NCI-H446 treated with DMSO at 0.1 percent for 48 hours (cell line): ENCODE measurements around the gene BTBD17.

Experiments
- DNase-seq: peaks from one replicate; lab custom pipeline; 2025; lab: John Stamatoyannopoulos, UW

BTBD17 gene

DNA sequence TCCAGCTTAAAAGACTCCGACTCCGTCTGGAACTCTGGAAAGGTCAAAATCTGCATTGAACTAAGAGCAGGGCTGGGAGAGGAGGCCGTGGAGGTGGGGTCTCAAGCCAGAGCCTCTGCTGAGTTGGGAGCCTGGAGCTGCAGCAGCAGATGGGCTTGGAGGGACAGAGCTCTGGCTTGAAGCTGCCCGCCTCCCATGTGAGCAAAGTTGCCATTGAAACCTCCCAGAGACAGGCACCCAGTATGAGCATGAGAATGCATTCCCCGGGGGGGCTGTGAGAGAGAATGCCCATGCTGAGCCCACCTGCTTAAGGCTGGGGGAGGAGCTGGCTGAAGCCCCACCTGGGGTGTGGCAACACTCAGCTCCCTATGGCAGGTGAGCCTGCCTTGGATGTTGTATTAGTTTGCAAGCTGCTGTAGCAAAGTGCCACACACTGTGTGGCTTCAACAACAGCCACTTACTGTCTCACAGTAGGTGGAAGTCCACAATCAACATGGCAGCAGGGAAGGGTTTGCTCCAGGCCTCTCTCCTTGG is 26.1 kb downstream of the BTBD17 start:
- no peak for DNase-seq

DNA sequence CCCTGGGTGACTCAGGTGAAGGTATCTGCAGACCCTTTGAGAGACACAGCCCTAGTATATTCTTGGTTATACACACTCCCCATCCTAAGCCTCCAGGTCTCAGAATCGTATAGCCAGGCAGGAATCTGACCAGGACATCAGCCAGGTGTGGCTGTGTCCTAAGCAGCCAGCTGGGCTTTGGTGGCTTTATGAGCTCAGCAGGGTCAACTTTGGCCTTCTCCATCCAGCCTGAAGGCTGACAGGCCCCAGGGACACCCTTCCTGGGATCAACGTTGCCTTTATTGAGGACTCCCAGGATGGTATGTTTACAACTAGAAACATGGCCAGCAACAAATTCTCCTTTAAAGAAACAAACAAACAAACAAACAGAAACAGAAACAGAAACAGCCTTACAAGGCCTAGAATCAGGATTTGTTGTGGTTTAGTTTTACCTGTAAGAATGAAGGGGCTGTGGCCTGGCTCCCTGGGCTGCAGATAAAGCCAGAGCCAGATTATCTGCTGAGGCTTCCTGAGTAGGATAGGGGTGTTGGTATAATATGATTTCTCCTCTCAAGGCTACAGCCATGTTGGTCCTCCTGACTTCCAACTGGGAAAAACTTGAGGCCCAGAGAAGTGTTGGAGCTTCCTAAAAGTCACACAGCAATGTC is 27.2 kb downstream of the BTBD17 start:
- no peak for DNase-seq

DNA sequence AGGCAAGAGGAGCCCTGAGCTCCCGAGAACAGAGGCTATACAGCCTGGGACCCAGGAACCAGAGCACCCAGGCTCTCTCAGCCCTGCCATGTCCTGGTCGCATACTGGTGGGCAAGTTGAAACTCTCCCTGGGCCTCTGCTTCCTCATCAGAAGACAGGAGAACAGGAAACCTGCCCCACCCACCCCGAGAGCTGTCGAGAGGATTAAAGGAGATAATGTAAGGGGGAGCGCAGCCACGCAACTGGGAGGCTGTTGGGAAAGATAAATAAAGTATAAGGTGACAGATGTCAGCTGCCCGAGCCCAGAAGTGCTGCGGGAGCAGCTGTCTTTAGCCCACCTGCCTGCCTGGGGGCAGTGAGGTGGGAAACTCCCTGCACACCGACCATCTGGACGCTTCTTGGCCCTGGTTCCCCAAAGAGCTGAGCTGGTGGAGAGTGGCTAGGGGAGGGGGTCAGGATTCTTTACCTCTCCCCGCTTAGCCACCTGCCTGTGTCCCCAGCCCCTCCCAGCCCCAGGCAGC is 28.8 kb downstream of the BTBD17 start:
- DNase-seq = no peak

DNA sequence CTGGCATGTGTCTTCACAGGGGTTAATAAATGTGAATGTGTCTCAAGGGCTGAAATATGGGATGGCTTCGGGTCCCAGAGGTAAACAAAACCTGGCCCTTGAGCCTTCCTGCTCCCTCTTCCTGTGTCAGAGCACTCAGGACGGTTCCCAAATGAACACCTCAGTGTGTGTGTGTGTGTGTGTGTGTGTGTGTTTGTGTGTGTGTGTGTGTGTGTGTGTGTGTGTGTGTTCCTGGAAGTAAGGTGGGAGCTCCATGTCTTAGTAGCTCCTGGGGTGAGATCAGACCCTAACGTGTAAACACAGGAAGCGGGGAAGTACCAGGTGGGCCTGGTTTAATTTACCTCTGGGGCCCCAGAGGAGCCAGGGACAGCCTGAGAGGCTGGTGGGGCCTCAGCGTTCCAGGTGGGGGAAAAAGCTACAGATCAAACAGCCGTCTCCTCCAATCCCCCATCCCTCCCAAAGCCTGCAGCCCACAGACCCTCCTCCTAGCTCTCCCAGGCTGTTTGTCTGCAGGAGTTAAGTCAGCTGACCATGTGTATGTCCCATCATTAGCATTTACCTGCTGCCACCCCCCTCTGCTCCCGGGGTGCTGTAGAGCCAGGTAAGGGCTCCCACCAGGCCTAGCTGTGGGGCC is 29.5 kb downstream of the BTBD17 start:
- no peak for DNase-seq

GRCh38 chr17:74330446-74330845 is 31.2 kb downstream of the BTBD17 start:
- no peak for DNase-seq

- no peak for DNase-seq
Measured at GRCh38 chr17:74329378-74329777, 32.3 kb downstream of the BTBD17 start.

DNA sequence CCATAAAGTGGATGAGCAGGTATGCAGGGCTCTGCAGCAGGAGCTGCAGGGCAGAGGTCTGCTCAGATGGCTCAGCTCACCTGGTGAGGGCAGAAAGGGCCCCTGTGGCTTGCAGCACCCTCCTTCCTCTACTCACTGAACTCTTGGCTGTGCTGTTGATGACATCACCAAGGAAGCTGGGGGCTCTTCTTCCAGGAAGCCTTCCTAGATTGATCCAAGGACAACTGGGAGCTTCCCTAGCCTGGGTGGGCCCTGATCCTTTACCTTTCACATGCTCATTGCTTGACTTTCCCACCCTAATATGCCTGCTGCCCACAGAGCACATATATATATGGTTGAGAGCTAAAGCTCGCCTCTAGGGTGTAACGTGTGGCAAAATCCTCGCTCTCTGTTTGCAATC is 33.2 kb downstream of the BTBD17 start:
- DNase-seq = no peak

DNA sequence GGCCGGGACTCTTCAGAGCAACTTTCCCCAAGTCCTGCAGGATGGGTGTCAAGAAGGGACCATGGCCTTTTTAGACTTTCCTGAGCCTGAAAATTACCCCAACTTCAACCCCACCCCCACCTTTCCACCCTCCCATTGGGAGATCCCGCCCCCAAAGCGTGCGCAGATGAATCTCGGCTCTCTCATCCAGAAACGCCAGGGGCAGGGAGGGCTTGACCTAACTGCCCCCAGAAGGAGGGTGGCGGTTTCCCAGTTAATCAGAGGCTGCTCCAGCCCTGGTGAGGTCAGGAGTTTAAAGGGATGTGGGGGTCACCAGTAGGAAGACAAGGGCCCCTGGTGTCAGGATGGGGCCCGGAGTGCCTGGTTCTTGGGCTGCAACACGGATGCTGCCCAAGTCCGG is 35.2 kb downstream of the BTBD17 start:
- DNase-seq = no peak

- DNase-seq = no peak
Measured at GRCh38 chr17:74325743-74326379, 35.8 kb downstream of the BTBD17 start, which contains the start of gene KIF19. TSS of gene KIF19 (plus strand) at chr17:74326226. CDS start at chr17:74326350, 124 bp downstream.

GRCh38 chr17:74325376-74325742 is 36.3 kb downstream of the BTBD17 start:
- no peak for DNase-seq

GRCh38 chr17:74324521-74324920 is 37.1 kb downstream of the BTBD17 start:
- no peak for DNase-seq

DNA sequence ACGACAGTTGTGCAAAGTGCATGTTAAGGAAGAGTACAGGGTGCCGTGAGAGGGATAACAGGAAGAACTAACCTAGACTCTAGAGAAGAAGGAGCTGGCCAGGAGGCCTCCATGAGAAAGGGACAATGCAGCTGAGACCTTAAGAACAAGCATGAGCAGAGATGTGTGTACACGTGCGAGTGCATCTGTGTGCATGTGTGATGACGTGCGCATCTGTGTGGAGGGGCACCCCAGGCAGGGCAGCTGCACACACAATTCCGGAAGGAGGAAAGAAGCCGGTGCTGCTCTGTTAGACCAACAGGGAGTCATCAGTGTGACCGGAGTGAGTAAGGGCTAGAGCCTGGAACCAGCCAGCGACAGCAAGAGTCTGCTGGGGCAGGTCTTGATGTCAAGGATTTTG is 43.3 kb downstream of the BTBD17 start:
- no peak for DNase-seq

DNA sequence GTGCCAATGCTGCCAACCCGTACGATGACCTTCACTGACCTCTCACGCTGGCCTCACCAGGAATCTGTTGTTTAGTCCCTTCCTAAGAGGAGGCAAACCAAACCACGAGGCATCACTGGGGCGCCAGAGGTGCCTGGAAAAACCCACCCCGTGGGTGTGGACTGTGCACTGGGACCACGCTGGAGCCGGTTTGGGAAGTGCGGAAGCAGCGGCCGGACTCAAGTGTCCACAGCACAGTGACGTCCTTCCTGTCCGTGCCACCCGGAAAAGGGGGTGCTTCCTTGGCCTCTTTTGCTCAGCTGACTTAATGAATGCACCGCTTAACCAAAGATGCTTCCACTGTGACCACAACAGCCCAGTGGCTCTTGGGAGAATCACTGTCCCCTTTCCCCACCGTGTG is 44.6 kb downstream of the BTBD17 start:
- no peak for DNase-seq

DNA sequence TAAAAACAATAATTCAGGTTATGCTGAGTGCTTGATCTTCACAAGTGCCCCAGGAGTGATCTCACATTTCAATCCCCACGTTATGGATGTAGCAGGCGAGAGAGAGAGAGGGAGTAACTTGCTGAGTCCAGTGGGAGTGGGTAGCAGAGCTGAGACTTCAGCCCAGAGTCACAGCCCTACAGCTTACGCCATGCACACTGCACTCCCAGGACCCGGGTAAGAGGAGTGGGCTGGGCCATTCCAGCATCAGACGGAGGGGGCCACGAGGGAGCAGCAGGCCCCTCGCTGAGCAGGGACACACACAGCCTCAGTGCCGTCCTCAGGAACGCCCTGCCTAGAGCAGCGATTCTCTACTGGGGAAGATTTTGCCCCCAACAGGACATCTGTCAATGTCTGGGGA is 45.4 kb downstream of the BTBD17 start:
- no peak for DNase-seq

- DNase-seq = no peak
Measured at GRCh38 chr17:74314877-74315276, 46.8 kb downstream of the BTBD17 start.

DNA sequence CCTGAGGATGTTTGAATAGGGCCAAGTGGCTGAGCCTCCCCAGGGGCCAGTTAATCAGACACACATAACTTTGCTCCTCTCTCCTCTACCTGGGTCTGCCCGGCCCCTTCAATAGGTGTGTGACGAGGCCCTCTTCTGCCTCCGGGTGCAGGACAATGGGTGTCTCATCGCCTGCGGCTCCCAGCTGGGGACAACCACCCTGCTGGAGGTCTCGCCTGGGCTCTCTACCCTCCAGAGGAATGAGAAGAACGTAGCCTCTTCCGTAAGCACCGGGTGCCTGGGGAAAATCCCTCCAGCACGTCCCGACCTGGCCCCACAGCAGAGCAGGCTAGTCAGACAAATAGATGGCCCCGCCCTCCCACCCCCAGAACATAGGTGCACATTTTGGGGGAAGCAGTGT is 51.8 kb downstream of the BTBD17 start:
- DNase-seq = no peak

DNA sequence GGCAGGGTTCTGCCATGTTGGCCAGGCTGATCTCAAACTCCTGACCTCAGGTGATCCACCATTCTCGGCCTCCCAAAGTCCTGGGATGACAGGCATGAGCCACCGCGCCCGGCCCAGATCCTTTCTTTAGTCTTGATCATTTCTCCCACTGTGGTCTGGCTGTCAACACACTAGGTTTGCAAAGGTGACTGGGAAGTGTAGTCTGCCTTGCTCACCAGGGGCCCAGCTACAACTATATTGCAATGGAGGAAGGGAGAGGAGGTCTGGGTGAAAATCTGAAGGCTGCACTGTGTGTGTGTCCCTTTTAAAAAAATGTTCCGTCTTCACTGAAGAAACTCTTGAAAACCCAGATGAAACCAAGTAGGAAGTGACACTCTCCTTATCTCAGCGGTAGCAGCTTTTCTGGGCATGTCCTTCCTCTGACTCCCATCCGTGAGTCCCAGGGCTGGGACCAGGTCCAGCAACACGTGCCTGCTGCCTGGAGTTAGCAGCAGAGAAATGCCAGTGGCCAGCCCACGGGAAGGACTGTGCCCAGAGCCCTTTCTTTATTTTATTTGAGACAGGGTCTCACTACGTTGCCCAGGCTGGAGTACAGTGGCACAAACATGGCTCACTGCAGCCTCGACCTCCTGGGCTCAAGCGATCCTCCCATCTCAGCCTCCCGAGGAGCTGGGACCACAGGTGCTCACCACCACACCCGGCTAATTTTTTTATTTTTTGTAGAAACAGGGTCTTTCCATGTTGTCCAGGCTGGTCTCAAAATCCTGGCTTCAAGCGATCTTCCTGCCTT is 53.5 kb downstream of the BTBD17 start:
- no peak for DNase-seq
